Measurements from ENCODE around the gene NT5DC3. TPM values are rescaled to one million over a fixed set of nuclear protein-coding genes. Genes with fewer than 3 reads are reported as not detected.

The NT5DC3 gene
- total RNA-seq = 10 to 100 TPM in 1 of 4 donors, 1 to 10 TPM in 3; 4.1 to 10.2 (median 7.0) TPM

- TF ChIP-seq, protein P1, sequence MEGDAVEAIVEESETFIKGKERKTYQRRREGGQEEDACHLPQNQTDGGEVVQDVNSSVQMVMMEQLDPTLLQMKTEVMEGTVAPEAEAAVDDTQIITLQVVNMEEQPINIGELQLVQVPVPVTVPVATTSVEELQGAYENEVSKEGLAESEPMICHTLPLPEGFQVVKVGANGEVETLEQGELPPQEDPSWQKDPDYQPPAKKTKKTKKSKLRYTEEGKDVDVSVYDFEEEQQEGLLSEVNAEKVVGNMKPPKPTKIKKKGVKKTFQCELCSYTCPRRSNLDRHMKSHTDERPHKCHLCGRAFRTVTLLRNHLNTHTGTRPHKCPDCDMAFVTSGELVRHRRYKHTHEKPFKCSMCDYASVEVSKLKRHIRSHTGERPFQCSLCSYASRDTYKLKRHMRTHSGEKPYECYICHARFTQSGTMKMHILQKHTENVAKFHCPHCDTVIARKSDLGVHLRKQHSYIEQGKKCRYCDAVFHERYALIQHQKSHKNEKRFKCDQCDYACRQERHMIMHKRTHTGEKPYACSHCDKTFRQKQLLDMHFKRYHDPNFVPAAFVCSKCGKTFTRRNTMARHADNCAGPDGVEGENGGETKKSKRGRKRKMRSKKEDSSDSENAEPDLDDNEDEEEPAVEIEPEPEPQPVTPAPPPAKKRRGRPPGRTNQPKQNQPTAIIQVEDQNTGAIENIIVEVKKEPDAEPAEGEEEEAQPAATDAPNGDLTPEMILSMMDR (IDR thresholded peaks at IDR 0.05) = no peak
- DNase-seq (ENCODE audit: low spot score) (peak; percentile 52), ATAC-seq (ENCODE audit: low FRiP score) (peak; percentile 96)
Observed at GRCh38 chr12:103840876-103841689, at the start of gene NT5DC3. TSS of gene NT5DC3 (minus strand) at chr12:103841234. CDS start at chr12:103841156, 78 bp downstream.

- TF ChIP-seq, protein P1 (IDR thresholded peaks at IDR 0.05) = no peak
- ATAC-seq (ENCODE audit: low FRiP score) = no peak
- DNase-seq (ENCODE audit: low spot score) = no peak
Observed at GRCh38 chr12:103887738-103888137, 46.7 kb upstream of the NT5DC3 start.

DNA sequence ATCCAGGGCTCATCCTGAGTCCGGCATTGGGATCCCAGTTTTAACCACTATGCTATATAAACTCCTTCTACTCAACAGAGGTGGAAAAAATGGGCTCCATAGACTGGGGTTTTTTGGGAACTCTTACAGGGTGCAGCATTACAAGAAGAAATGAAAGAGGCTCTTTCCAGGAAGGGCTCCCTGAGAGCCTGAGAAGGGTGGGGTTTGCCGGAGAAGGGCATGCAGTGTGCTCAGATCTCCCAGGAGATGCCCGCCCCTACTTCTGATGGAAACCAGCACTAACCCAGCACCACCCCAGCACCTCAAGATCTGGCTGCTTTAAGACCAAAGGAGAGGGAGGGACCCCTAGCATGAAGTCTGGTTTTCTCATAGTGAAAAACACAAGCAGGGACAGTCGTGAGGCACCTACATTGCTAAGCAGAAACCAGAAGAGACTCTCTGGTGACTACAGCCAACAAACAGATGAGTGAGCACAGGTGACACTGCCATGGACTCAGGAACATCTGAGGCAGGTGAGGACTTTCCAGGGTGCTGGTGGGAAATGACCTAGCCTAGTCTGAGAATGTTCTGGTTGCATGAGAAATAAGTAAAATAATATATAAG is 45.3 kb upstream of the NT5DC3 start:
- TF ChIP-seq, protein P1 (IDR thresholded peaks at IDR 0.05) = no peak
- DNase-seq (ENCODE audit: low spot score) = no peak
- no peak for ATAC-seq (ENCODE audit: low FRiP score)

- no peak for ATAC-seq (ENCODE audit: low FRiP score)
- no peak for DNase-seq (ENCODE audit: low spot score)
- TF ChIP-seq, protein P1 (IDR thresholded peaks at IDR 0.05) = no peak
Observed at GRCh38 chr12:103884316-103884715, 43.3 kb upstream of the NT5DC3 start.

DNA sequence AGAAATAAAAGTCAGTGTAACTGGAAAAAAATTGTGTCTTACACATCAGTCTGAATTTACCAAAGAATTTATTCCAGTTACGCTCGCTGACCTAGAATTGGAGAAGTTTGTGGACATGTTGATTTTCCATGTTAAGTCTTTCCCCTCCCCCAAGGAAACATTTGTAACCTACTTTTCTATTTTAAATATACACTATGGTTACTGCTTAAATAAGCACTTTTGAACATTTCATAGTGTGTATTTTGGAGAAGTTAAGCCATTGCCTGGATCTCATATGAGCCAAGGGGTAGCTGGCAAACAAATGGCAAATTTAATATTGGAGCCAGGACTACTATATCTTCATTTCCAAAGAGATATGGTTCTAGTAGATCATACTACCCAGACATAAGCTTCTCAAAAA is 42.9 kb upstream of the NT5DC3 start:
- ATAC-seq (ENCODE audit: low FRiP score) (no peak), DNase-seq (ENCODE audit: low spot score) (no peak)
- TF ChIP-seq, protein P1 (IDR thresholded peaks at IDR 0.05) = no peak

GRCh38 chr12:103882861-103883596 is 42.0 kb upstream of the NT5DC3 start:
- ATAC-seq (ENCODE audit: low FRiP score) = no peak
- TF ChIP-seq, protein P1 (IDR thresholded peaks at IDR 0.05) = no peak
- DNase-seq (ENCODE audit: low spot score) = no peak

Data from omental fat pad (tissue), 4 donors.